ENCODE data around the gene ITGAL. TPM values are rescaled to one million over a fixed set of nuclear protein-coding genes. Genes with fewer than 3 reads are reported as not detected.

ITGAL gene
- total RNA-seq, 1 experiment from 2014 or later: 0.57 TPM

GRCh38 chr16:30561089-30561816 is 88.7 kb downstream of the ITGAL start:
- H3K9me3 Mint-ChIP-seq (ENCODE audit: unreplicated experiment): no peaks in the 10 kb centered on the region
- BruUV-seq (replicated peaks): no TSS peak
- no peak for DNase-seq
- POLR2A ChIA-PET: no interaction called here
- no peak overlapping the region for H3K4me3 Mint-ChIP-seq (ENCODE audit: unreplicated experiment)
- H3K27me3 ChIP-seq (replicated peaks; ENCODE audit: control insufficient read depth, insufficient read depth, low read length): no peaks in the 10 kb centered on the region
- intact Hi-C loops (cut with micrococcal nuclease; ENCODE audit: unreplicated experiment): no loop called here
- no peaks in the 10 kb centered on the region for H3K9me3 ChIP-seq
- H3K4me1 ChIP-seq: peaks cover 5% of the 10 kb centered on the region; the same call in 1 of the 2 replicates
- no peaks in the 10 kb centered on the region for H3K27me3 Mint-ChIP-seq (ENCODE audit: insufficient read depth, unreplicated experiment)
- H3K4me3 ChIP-seq (ENCODE audit: low read depth, low read length): no peak overlapping the region
- H3K27ac Mint-ChIP-seq (ENCODE audit: unreplicated experiment): no peak overlapping the region
- H3K36me3 ChIP-seq (ENCODE audit: control insufficient read depth, insufficient read depth, low read length): peaks cover under 1% of the 10 kb centered on the region
- H3K4me1 Mint-ChIP-seq (ENCODE audit: low read depth, unreplicated experiment): peaks cover 3% of the 10 kb centered on the region
- CTCF ChIA-PET: no interaction called here
- TF ChIP-seq, protein P1, sequence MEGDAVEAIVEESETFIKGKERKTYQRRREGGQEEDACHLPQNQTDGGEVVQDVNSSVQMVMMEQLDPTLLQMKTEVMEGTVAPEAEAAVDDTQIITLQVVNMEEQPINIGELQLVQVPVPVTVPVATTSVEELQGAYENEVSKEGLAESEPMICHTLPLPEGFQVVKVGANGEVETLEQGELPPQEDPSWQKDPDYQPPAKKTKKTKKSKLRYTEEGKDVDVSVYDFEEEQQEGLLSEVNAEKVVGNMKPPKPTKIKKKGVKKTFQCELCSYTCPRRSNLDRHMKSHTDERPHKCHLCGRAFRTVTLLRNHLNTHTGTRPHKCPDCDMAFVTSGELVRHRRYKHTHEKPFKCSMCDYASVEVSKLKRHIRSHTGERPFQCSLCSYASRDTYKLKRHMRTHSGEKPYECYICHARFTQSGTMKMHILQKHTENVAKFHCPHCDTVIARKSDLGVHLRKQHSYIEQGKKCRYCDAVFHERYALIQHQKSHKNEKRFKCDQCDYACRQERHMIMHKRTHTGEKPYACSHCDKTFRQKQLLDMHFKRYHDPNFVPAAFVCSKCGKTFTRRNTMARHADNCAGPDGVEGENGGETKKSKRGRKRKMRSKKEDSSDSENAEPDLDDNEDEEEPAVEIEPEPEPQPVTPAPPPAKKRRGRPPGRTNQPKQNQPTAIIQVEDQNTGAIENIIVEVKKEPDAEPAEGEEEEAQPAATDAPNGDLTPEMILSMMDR (IDR thresholded peaks at IDR 0.05; ENCODE audit: insufficient read depth in 1 of 2, low read depth in 1 of 2, low read length in 1 of 2, severe bottlenecking in 1 of 2, unreplicated experiment in 1 of 2): no peak
- peaks cover 4% of the 10 kb centered on the region for H3K36me3 Mint-ChIP-seq (ENCODE audit: insufficient read depth, unreplicated experiment)

- no peaks in the 10 kb centered on the region for H3K27me3 Mint-ChIP-seq (ENCODE audit: insufficient read depth, unreplicated experiment)
- TF ChIP-seq, protein P1 (IDR thresholded peaks at IDR 0.05; ENCODE audit: insufficient read depth in 1 of 2, low read depth in 1 of 2, low read length in 1 of 2, severe bottlenecking in 1 of 2, unreplicated experiment in 1 of 2): no peak
- no peak overlapping the region for H3K4me3 ChIP-seq (ENCODE audit: low read depth, low read length)
- BruUV-seq (replicated peaks): no TSS peak
- CTCF ChIA-PET: no interaction called here
- H3K9me3 ChIP-seq: no peaks in the 10 kb centered on the region
- H3K27ac Mint-ChIP-seq (ENCODE audit: unreplicated experiment): no peak overlapping the region
- H3K36me3 Mint-ChIP-seq (ENCODE audit: insufficient read depth, unreplicated experiment): peaks cover 7% of the 10 kb centered on the region
- intact Hi-C loops (cut with micrococcal nuclease; ENCODE audit: unreplicated experiment): no loop called here
- H3K9me3 Mint-ChIP-seq (ENCODE audit: unreplicated experiment): no peaks in the 10 kb centered on the region
- POLR2A ChIA-PET: interaction anchor here (0.6 kb wide), 1 partner anchor 29 kb away, joined by 3 read pairs; no protein-coding TSS in a partner anchor
- no peak overlapping the region for H3K4me3 Mint-ChIP-seq (ENCODE audit: unreplicated experiment)
- H3K36me3 ChIP-seq (ENCODE audit: control insufficient read depth, insufficient read depth, low read length): no peaks in the 10 kb centered on the region
- no peak for DNase-seq
- peaks cover 5% of the 10 kb centered on the region; the same call in 1 of the 2 replicates for H3K4me1 ChIP-seq
- H3K27me3 ChIP-seq (replicated peaks; ENCODE audit: control insufficient read depth, insufficient read depth, low read length): no peaks in the 10 kb centered on the region
- no peaks in the 10 kb centered on the region for H3K4me1 Mint-ChIP-seq (ENCODE audit: low read depth, unreplicated experiment)
These were observed 89.5 kb downstream of the ITGAL start for GRCh38 chr16:30562021-30562420.

DNA sequence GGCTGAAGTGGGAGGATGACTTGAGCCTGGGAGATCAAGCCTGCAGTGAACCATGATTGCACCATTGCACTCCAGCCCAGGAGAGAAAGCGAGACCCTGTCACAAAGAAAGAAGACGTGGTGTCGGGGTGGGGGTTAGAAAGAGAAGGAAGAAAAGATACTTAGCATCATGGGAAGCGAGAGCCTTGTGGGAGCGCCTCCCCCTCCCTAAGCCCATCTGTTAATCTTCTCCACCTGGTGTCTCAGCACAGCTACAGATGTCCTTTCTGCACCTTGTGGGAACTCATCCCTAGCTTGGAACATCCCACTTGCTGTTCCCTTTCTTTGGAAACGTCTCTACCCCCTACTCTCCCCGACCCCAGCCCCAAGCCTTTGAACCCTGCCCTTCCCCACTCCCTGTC is 93.0 kb downstream of the ITGAL start:
- H3K9me3 Mint-ChIP-seq (ENCODE audit: unreplicated experiment): no peaks in the 10 kb centered on the region
- H3K36me3 Mint-ChIP-seq (ENCODE audit: insufficient read depth, unreplicated experiment): peaks cover 7% of the 10 kb centered on the region
- H3K4me3 Mint-ChIP-seq (ENCODE audit: unreplicated experiment): no peak overlapping the region
- H3K4me1 Mint-ChIP-seq (ENCODE audit: low read depth, unreplicated experiment): no peaks in the 10 kb centered on the region
- no peak for DNase-seq
- H3K27ac Mint-ChIP-seq (ENCODE audit: unreplicated experiment): no peak overlapping the region
- TF ChIP-seq, protein P1 (IDR thresholded peaks at IDR 0.05; ENCODE audit: insufficient read depth in 1 of 2, low read depth in 1 of 2, low read length in 1 of 2, severe bottlenecking in 1 of 2, unreplicated experiment in 1 of 2): no peak
- Histone ChIP-seq H3K36me3 (ENCODE audit: control insufficient read depth, insufficient read depth, low read length) (no peaks in the 10 kb centered on the region), H3K27me3 (replicated peaks; ENCODE audit: control insufficient read depth, insufficient read depth, low read length) (no peaks in the 10 kb centered on the region), H3K9me3 (no peaks in the 10 kb centered on the region), H3K4me1 (no peaks in the 10 kb centered on the region), H3K4me3 (ENCODE audit: low read depth, low read length) (no peak overlapping the region)
- POLR2A ChIA-PET: no interaction called here
- intact Hi-C loops (cut with micrococcal nuclease; ENCODE audit: unreplicated experiment): no loop called here
- H3K27me3 Mint-ChIP-seq (ENCODE audit: insufficient read depth, unreplicated experiment): no peaks in the 10 kb centered on the region
- no TSS peak for BruUV-seq (replicated peaks)
- CTCF ChIA-PET: interaction anchor here (0.6 kb wide), 1 partner anchor 29 kb away, joined by 6 read pairs; no protein-coding TSS in a partner anchor
